Measurements from ENCODE around the gene SYPL1. TPM values are rescaled to one million over a fixed set of nuclear protein-coding genes. Genes with fewer than 3 reads are reported as not detected.

SYPL1 gene
- total RNA-seq, 2 donors from 2014 or later, result 87.9 to 132 TPM

- intact Hi-C loops (cut with DNase I), result no loop called here
- WGBS, result 83% methylated on average over 1 of the region's 1 CpG
- TF ChIP-seq POLR2AphosphoS5 (IDR thresholded peaks at IDR 0.05) (no peak), POLR2A (IDR thresholded peaks at IDR 0.05) (no peak)
- TF ChIP-seq, protein P1, sequence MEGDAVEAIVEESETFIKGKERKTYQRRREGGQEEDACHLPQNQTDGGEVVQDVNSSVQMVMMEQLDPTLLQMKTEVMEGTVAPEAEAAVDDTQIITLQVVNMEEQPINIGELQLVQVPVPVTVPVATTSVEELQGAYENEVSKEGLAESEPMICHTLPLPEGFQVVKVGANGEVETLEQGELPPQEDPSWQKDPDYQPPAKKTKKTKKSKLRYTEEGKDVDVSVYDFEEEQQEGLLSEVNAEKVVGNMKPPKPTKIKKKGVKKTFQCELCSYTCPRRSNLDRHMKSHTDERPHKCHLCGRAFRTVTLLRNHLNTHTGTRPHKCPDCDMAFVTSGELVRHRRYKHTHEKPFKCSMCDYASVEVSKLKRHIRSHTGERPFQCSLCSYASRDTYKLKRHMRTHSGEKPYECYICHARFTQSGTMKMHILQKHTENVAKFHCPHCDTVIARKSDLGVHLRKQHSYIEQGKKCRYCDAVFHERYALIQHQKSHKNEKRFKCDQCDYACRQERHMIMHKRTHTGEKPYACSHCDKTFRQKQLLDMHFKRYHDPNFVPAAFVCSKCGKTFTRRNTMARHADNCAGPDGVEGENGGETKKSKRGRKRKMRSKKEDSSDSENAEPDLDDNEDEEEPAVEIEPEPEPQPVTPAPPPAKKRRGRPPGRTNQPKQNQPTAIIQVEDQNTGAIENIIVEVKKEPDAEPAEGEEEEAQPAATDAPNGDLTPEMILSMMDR (IDR thresholded peaks at IDR 0.05), result no peak
Observed at GRCh38 chr7:106128836-106129235, 16.7 kb upstream of the SYPL1 start.

GRCh38 chr7:106127984-106128780 is 16.1 kb upstream of the SYPL1 start:
- H3K36me3 ChIP-seq, result no peaks in the 10 kb centered on the region
- no peak overlapping the region for H3K4me3 ChIP-seq
- H3K9me3 ChIP-seq, result no peaks in the 10 kb centered on the region
- H3K4me1 ChIP-seq (replicated peaks), result no peaks in the 10 kb centered on the region
- DNase-seq (ENCODE audit: low spot score), result no peak
- intact Hi-C loops (cut with DNase I), result no loop called here
- H3K27me3 ChIP-seq (replicated peaks; ENCODE audit: insufficient read depth), result no peaks in the 10 kb centered on the region
- WGBS, result 74% methylated on average over 5 of the region's 5 CpGs
- no peak overlapping the region for H3K27ac ChIP-seq
- TF ChIP-seq POLR2A (IDR thresholded peaks at IDR 0.05), result no peak
- TF ChIP-seq POLR2AphosphoS5 (IDR thresholded peaks at IDR 0.05), result no peak
- TF ChIP-seq, protein P1 (IDR thresholded peaks at IDR 0.05), result no peak

More at GRCh38 chr7:106128836-106129235, 16.7 kb upstream of the SYPL1 start:
- Histone ChIP-seq H3K27me3 (replicated peaks; ENCODE audit: insufficient read depth) (no peaks in the 10 kb centered on the region), H3K4me1 (replicated peaks) (no peaks in the 10 kb centered on the region), H3K4me3 (no peak overlapping the region), H3K36me3 (no peaks in the 10 kb centered on the region), H3K9me3 (no peaks in the 10 kb centered on the region), H3K27ac (no peak overlapping the region)
- no peak for DNase-seq (ENCODE audit: low spot score)

DNA sequence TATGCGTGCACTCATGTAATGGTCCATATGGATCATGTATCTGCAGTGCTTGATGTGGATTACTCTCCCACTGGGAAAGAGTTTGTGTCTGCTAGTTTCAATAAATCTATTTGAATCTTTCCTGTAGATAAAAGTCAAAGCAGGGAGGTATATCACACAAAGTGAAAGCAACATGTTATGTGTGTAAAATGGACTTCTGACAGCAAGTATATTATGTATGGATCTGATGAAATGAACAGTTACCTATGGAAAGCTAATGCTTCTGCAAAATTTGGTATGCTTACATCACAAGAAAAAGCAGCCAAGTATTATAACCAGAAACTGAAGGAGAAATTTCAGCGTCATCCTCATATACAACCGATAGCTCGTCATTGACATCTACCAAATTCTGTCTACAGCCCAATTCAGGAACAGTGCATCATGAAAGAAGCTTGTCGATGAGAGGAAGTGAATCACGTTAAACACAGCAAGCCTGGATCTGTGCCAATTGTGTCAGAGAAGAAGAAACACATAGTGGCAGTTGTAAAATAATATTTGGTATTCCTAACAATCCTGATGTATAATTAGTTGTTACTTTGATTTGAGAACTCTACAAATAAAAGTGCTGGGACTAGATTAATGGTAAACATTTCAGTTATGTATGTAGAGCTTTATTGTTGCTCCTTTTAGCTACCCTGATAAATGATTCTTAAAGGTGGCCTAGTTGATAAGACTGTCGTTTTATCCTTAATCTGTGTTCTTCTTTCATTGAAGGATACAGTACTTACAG is 14.2 kb upstream of the SYPL1 start:
- Histone ChIP-seq H3K4me1 (replicated peaks) (no peaks in the 10 kb centered on the region), H3K36me3 (no peaks in the 10 kb centered on the region), H3K27me3 (replicated peaks; ENCODE audit: insufficient read depth) (no peaks in the 10 kb centered on the region), H3K9me3 (no peaks in the 10 kb centered on the region), H3K27ac (no peak overlapping the region), H3K4me3 (no peak overlapping the region)
- TF ChIP-seq POLR2A (IDR thresholded peaks at IDR 0.05) (no peak), POLR2AphosphoS5 (IDR thresholded peaks at IDR 0.05) (no peak)
- TF ChIP-seq, protein P1 (IDR thresholded peaks at IDR 0.05), result no peak
- 54% methylated on average over 7 of the region's 7 CpGs for WGBS
- intact Hi-C loops (cut with DNase I), result no loop called here
- no peak for DNase-seq (ENCODE audit: low spot score)

DNA sequence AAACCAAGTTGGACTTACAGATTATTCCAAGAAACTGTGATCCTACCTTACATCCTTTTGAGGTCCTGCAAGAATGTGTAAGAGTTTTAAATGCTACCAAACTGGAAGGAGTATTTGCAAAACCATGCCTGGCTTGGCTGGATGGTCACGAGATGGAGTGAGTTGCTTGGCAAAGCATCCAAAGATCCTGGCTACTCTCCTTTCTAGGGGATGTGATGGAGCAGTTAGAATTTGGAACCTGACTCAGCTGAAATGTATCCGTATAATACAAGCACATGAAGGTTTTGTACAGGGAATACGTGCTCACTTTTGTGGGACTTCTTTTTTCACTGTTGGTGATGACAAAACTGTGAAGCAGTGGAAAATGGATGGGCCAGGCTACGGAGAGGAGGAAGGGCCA is 13.3 kb upstream of the SYPL1 start:
- Histone ChIP-seq H3K4me3 (no peak overlapping the region), H3K9me3 (no peaks in the 10 kb centered on the region), H3K27ac (no peak overlapping the region), H3K36me3 (no peaks in the 10 kb centered on the region), H3K4me1 (replicated peaks) (no peaks in the 10 kb centered on the region), H3K27me3 (replicated peaks; ENCODE audit: insufficient read depth) (no peaks in the 10 kb centered on the region)
- intact Hi-C loops (cut with DNase I), result no loop called here
- no peak for DNase-seq (ENCODE audit: low spot score)
- TF ChIP-seq POLR2A (IDR thresholded peaks at IDR 0.05) (no peak), POLR2AphosphoS5 (IDR thresholded peaks at IDR 0.05) (no peak)
- TF ChIP-seq, protein P1 (IDR thresholded peaks at IDR 0.05), result no peak
- WGBS, result 78% methylated on average over 4 of the region's 4 CpGs

All from prostate gland (tissue), 2 donors.